Activated naive CD4-positive, alpha-beta T cell treated with anti-CD3 and anti-CD28 coated beads, Interleukin-2, amount 50 U/mL, for 16 hours (primary cell): Measurements from ENCODE around the gene MAD1L1.

Experiments used
- DNase-seq: peaks from one replicate; pipeline ENCODE4 v3.0.0-alpha.2; 2020

MAD1L1 gene

DNA sequence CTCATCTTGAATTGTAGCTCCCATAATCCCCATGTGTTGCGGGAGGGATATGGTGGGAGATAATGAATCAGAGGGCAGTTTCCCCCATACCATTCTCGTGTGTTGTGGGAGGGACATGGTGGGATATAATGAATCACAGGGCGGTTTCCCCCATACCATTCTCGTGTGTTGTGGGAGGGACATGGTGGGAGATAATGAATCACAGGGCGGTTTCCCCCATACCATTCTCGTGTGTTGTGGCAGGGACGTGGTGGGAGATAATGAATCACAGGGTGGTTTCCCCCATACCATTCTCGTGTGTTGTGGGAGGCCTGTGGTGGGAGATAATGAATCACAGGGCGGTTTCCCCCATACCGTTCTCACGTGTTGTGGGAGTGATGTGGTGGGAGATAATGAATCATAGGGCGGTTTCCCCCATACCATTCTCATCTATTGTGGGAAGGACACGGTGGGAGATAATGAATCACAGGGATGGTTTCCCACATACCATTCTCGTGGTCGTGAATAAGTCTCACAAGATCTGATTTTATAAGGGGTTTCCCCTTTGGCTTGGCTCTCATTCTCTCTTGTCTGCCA, 271.0 kb downstream of the MAD1L1 start:
- DNase-seq = peak; percentile 60

DNA sequence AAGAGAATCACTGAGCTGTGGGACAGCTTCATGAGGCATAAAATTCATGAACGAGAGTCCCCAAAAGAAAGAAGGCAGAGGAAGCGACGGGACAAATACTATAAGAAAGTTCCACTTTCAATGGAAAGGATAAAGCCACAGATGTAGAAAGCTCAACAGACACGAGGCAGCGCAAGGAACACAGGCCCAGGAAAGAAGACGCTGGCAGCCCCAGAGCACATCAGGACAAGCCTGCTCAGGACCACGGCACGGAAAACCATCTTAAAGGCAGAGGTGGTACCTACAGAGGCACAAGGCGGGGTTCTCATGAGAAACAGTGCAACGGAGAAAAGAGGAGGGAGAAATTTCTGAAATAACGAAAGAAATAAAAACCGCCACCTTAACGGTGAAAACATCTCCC, 273.4 kb downstream of the MAD1L1 start:
- DNase-seq = no peak

- DNase-seq = no peak
Observed at GRCh38 chr7:1957471-1958225, 275.1 kb downstream of the MAD1L1 start.

DNA sequence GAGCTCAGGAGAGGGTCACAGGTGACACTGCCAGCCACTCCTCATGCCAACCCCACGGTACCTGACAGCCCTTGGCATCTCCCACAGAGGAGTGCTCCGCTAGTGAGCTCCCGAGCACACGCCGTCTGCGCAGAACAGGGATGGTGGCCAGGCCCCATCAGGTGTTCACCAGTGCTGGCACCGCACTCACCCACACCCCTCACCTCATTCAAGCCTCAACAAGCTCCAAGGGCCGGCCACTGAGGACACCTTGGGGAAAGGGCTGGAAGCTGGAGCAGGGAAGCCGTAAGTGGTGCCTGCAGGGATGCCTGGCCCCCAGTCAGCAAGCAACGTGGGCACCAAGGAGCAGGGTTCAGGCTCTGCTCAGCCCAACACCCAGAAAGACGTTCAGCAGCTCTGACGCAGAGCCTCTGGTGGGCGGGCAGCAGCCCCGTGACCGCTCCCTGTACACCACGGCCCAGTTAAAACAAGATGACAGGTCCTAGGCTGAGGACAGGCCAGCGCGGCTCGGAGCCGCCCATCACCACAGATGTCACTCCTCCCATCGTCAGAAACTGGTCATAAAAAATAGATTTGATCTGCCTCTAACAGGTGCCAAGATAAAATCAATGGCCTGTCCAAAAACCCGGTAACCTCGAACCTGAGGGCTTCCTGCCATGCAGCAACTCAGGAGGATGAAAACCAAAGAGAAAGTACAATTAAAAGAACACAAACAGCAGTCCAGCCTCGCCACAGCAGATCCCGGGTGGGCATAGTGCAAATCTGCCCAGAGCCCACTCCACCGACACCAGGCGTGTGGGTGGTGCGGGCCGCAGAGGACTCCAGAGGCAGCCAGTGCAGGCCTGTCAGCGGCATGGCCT, 275.9 kb downstream of the MAD1L1 start:
- no peak for DNase-seq

DNA sequence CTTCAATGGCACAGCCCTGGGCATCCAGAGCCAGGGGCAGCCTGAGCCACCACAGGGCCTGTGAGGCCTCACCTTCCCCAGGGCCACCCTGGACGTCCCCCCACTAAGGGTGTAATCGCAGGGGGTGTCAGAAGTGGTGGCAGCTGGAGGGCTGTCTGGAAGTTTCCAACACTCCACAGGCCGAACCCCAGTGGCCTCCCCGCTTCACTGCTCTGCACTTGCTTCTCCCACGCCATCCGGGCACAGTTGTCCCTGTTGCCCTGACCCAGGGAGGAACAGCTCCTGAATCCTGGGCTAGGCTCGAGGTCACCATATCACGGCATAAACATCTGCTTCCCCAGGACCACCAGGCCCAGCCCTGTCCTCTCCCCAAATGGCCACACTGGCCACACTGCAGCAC, 276.6 kb downstream of the MAD1L1 start:
- DNase-seq = no peak

DNA sequence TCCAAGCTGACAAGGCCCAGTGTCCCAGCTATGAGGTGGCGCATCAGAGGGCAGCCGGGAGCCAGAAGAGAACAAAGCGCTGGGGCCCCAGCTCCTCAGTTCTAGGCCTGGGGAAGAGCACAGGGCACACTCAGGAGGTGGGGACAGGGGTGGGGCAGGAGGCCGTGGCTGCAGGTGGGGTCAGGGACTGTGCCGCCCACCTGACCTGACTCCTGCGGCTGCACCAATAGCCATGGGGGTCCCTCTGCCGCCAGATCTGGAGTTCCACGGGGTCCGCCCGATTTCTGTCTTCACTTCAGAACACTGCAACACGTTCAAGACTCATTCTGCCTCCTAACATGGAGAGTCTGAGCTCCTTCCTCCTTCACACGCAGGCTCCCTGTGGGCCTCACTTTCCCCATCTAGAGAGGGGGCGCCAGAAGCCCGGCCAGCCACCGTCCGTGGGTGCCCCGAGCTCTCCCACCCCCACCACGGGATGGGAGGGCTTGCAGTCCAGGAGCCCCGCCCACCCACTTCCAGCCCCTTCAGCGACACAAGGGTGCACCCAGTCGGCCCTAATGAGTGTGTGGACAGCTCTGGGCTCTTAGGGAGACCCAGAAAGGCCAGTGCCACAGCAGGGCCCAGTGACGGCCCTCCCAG, 278.3 kb downstream of the MAD1L1 start:
- no peak for DNase-seq

DNA sequence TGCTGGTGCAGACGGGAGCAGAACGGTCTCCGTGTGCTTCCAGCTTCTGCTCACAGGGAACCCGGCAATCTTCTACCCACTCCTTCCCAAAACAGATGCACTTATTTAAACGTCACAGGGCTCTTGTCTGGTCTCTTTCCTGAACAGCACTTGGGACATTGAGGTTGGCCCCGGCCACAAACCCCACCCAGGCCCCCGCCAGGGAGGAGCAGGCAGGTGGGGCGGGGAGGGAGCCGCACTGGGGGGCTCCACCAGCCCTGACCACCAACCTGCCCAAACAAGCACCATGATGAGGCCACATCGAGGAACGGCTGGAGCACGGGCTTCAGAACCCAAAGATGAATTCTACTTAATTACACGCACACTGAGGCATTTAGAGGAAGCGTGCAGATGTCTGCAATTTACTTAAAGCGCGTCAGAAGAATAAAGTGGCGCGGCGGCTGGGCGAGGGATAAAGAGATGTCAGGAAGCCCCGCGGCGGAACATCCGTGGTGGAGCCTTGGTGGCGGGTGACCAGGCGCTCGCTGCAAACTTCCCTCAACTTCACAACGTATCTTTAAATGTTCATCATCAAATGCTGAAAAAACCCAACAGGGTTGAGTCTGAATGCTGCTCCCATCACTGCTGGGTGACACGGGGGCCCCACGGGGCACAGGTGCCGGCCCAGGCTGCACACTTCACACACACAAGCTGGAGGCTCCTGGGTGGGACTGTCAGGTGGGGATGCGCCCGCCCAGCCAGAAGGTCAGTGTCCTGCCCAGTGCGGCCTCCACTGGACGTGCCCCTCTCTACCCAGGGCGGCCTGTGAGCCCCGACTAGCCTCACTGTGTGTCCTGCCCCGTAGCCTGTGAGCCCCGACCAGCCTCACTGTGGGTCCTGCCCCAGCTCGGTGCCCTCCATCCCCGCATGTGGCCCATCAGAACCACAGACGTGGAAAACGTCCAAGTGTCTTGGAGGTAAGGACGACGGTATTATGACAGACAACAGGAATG, 279.2 kb downstream of the MAD1L1 start:
- DNase-seq = no peak

GRCh38 chr7:1952781-1953180, 280.0 kb downstream of the MAD1L1 start:
- DNase-seq = no peak

DNA sequence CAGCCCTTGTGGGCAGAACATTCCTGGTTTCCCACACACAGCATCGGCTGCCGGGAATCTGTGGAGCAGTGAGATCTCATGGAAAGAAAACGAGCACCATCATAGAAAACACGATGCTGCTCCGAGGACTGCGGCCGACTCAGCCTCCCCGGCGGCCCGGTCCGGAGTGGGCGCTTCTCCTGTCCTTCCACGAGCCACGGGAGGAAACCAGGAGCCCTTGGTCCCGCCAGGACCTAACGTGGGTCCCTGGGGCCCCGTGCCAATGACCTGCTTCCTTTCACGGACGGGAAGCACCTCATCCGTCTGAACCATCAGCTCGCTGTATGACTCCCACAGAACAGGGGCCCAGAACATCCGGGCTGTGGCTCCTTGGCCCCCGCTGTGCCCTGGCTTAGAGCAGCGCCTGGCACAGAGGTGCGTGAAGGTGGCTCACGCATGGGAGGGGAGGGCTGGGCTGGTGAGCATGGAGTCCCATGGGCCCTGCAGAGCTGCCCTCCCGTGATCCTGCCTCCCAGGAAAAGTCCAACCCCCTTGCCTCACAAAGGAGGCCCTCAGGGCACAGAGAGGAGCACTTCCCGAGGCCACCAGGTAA, 280.5 kb downstream of the MAD1L1 start:
- no peak for DNase-seq

DNA sequence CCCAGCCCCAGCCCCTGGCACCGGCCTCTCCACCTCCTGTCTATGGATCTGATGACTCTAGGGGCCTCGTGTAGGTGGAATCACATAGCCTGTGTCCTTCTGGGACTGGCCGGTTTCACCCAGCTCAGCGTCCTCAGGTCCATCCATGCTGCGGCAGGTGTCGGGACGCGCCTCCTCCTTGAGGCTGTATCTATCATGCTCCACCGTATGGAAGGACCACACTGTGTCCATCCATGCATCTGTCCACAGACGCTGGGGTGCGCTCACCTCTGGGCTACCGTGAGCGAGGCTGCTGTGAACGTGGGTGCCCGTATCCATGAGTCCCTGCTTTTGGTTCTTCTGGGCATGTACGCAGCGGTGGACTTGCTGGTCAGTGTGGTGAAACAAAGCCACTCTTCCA, 281.1 kb downstream of the MAD1L1 start:
- DNase-seq = no peak

- no peak for DNase-seq
Observed at GRCh38 chr7:1951159-1951536, 281.6 kb downstream of the MAD1L1 start.

GRCh38 chr7:1950452-1951158, 282.1 kb downstream of the MAD1L1 start:
- DNase-seq = no peak

DNA sequence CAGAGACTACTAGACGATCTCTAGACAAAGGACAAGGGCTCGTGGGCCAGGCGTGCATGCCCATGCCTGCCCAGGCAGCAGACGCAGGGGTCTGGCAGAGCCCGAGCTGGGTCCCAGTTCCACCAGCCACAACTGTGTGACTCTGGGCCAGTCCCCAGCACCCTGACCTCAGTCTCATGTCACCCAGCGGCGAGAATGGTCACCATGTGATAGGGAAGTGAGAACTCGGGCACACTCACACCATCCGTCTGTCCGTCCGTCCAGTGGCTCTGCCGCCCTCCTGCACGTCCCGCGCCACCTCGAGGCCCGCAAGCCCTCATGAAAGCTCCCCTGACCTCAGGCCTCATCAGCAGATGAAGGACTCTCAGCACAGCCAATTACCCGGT, 282.7 kb downstream of the MAD1L1 start:
- DNase-seq = no peak

DNA sequence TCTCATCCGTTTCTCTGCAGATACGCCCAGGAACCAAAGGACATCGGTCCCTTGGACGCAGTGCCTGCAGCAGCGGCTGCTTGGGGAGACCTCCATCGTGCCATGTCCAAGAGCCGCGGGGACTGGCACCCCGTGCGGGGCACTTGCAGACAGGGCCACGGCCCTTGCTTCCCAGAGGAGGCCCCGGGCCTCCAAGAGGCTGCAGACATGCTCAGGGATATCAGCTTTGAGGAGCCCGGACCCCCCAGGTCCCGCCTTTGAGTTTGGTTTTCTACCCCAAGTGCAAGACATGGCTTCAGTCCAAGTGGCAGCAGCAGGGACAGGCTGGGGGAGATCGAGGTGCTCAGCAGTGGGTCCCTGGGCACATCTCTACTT, 283.1 kb downstream of the MAD1L1 start:
- DNase-seq = no peak

GRCh38 chr7:1948887-1949680, 283.7 kb downstream of the MAD1L1 start:
- DNase-seq = no peak

- no peak for DNase-seq
Observed at GRCh38 chr7:1948301-1948796, 284.4 kb downstream of the MAD1L1 start.

- DNase-seq = no peak
Observed at GRCh38 chr7:1947586-1948217, 285.0 kb downstream of the MAD1L1 start.

DNA sequence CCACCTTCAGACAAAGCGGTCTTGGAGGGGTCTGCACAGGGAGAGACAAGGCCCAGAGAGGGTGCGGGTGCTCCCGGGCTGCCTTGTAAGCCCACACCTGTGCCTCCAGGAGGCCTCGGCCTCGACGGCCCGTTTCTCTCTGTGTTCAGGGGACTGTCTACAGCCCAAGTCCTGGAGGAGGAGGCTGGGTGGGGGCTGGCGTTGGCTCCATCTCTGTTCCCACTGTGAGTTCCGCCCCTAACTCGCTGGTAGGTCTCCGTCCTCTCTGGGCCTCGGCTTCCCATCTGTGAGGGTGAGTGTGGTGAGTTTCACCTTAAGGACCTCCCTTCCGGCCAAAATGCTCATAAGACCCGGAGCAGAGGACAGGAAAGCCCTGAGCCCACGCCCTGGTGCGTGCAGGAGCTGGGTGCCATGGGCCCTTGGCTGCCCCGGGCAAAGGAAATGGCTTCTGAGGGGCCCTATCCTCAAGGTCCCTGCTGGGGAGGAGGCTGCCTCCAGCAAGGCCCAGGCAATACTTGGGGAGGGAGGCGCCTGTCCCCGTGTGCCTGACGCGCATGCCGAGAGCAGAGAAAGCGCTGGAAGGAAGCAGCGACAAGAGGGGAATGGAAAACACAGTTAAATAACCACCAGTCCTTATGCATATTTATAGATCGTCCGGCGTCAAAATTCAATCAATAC, 285.8 kb downstream of the MAD1L1 start:
- DNase-seq = no peak
